Measurements from ENCODE around the gene RPL34.

DNA sequence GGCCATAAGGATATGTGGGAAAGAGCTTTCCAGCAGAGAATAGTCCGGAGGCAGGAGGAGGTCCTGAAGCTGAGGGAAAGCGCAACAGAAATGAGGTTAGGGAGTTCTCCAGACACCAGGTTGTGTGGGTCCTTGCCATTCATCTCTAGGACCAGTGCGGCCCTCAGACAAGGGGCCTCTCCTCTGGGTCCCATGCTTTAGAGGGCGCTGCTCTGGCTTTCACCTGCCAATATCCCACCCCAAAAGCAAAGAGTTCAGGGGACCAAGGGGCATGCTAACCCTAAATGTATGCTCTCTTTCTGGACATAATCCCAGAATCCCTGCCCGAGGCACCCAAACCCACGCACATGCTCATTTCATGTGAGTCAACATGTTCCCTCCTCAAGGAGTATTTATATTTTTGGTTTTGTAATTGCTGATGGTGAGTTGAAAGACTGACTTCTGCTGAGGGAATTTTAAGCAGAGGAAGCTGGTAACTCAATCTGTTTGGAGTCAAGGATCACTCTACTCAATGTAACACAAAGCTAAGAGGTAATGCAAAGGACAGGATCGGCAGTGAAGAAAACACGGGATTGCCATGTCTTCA, 14.8 kb downstream of the RPL34 start:
- TF ChIP-seq, protein P1, sequence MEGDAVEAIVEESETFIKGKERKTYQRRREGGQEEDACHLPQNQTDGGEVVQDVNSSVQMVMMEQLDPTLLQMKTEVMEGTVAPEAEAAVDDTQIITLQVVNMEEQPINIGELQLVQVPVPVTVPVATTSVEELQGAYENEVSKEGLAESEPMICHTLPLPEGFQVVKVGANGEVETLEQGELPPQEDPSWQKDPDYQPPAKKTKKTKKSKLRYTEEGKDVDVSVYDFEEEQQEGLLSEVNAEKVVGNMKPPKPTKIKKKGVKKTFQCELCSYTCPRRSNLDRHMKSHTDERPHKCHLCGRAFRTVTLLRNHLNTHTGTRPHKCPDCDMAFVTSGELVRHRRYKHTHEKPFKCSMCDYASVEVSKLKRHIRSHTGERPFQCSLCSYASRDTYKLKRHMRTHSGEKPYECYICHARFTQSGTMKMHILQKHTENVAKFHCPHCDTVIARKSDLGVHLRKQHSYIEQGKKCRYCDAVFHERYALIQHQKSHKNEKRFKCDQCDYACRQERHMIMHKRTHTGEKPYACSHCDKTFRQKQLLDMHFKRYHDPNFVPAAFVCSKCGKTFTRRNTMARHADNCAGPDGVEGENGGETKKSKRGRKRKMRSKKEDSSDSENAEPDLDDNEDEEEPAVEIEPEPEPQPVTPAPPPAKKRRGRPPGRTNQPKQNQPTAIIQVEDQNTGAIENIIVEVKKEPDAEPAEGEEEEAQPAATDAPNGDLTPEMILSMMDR (IDR thresholded peaks at IDR 0.05), result no peak
- TF ChIP-seq POLR2AphosphoS5 (IDR thresholded peaks at IDR 0.05; ENCODE audit: low read depth, low read length), result no peak
- TF ChIP-seq TCF7L2 (IDR thresholded peaks at IDR 0.05; ENCODE audit: low read depth, low read length), result no peak

Data from Panc1 (cell line).